GM12878 (cell line): Measurements from ENCODE around the gene ITPR2.

Experiments used
- CBX5 ChIP-seq: sonication (generic); IDR thresholded peaks from 2 replicates; pipeline ENCODE4 v1.6.1; 2016; ENCODE audit warnings: low read depth, moderate library complexity, mild to moderate bottlenecking, inconsistent platforms
- E2F4 ChIP-seq: IDR thresholded peaks from 2 replicates; pipeline ENCODE4 v1.6.1; 2012; ENCODE audit warnings: low read depth, low read length, improper control_type of control experiment
- ELK1 ChIP-seq: IDR thresholded peaks from 2 replicates; pipeline ENCODE4 v1.6.1; 2012; ENCODE audit warnings: low read depth, low read length, improper control_type of control experiment
- EP300 ChIP-seq, 2 experiments: fragments of 150-350 bp in 1 of 2; IDR thresholded peaks; 2 replicates each; pipeline ENCODE4 v1.6.1; 2011 to 2012; ENCODE audit warnings: low read depth in 2 of 2, low read length in 2 of 2, borderline replicate concordance in 1 of 2, improper control_type of control experiment in 1 of 2, inconsistent platforms in 1 of 2; ENCODE audit not compliant: control insufficient read depth in 1 of 2
- EZH2 ChIP-seq: IDR thresholded peaks from 2 replicates; pipeline ENCODE4 v1.6.1; 2012; ENCODE audit warnings: low read depth, mild to moderate bottlenecking, control low read depth, inconsistent platforms, low read length, borderline replicate concordance; ENCODE audit not compliant: control insufficient read depth
- POLR2A ChIP-seq: IDR thresholded peaks from 2 replicates; pipeline ENCODE4 v1.6.1; 2011; ENCODE audit warnings: low read depth, mild to moderate bottlenecking, low read length
- RFX5 ChIP-seq: IDR thresholded peaks from 2 replicates; pipeline ENCODE4 v1.6.1; 2011; ENCODE audit warnings: low read depth, low read length, improper control_type of control experiment
- TARDBP ChIP-seq: IDR thresholded peaks from 2 replicates; pipeline ENCODE4 v1.6.1; 2016; ENCODE audit warnings: borderline replicate concordance
- TCF12 ChIP-seq: IDR thresholded peaks from 2 replicates; pipeline ENCODE4 v1.6.1; 2011; ENCODE audit warnings: low read depth, mild to moderate bottlenecking, low read length
- ZBTB4 ChIP-seq: fragments of 450-650 bp; formaldehyde crosslinking; IDR thresholded peaks from 2 replicates; pipeline ENCODE4 v1.4.0; 2022; ENCODE audit warnings: mild to moderate bottlenecking, moderate library complexity
- ZNF217 ChIP-seq: fragments of 450-650 bp; IDR thresholded peaks from 2 replicates; pipeline ENCODE4 v1.6.1; 2017; ENCODE audit warnings: antibody characterized with exemption, mild to moderate bottlenecking
- ZSCAN29 ChIP-seq: fragments of 450-650 bp; IDR thresholded peaks from 2 replicates; pipeline ENCODE4 v1.6.1; 2017; ENCODE audit warnings: mild to moderate bottlenecking, moderate library complexity
- TF ChIP-seq, protein P1 (sequence below), 3 experiments: IDR thresholded peaks in 2 of 3; conservative IDR thresholded peaks in 1 of 3; 2 replicates each; pipeline ENCODE4 v1.5.1; 2011; ENCODE audit warnings: low read depth in 3 of 3, low read length in 3 of 3, mild to moderate bottlenecking in 3 of 3, control low read depth in 2 of 3, moderate library complexity in 2 of 3, inconsistent platforms in 1 of 3, mixed read lengths in 1 of 3; ENCODE audit not compliant: control insufficient read depth in 2 of 3, insufficient read depth in 1 of 3; ENCODE audit errors: extremely low read depth in 1 of 3

- TF ChIP-seq EZH2 (no peak), EP300 (IDR thresholded peaks at IDR 0.05; ENCODE audit: borderline replicate concordance in 1 of 2, control insufficient read depth in 1 of 2, low read depth in 2 of 2, low read length in 2 of 2) (no peak), TCF12 (no peak), RFX5 (no peak), POLR2A (no peak), ZSCAN29 (no peak), ELK1 (no peak), E2F4 (no peak), ZNF217 (no peak), ZBTB4 (CRISPR knock-in tag) (no peak), CBX5 (no peak), TARDBP (no peak)
- TF ChIP-seq, protein P1, sequence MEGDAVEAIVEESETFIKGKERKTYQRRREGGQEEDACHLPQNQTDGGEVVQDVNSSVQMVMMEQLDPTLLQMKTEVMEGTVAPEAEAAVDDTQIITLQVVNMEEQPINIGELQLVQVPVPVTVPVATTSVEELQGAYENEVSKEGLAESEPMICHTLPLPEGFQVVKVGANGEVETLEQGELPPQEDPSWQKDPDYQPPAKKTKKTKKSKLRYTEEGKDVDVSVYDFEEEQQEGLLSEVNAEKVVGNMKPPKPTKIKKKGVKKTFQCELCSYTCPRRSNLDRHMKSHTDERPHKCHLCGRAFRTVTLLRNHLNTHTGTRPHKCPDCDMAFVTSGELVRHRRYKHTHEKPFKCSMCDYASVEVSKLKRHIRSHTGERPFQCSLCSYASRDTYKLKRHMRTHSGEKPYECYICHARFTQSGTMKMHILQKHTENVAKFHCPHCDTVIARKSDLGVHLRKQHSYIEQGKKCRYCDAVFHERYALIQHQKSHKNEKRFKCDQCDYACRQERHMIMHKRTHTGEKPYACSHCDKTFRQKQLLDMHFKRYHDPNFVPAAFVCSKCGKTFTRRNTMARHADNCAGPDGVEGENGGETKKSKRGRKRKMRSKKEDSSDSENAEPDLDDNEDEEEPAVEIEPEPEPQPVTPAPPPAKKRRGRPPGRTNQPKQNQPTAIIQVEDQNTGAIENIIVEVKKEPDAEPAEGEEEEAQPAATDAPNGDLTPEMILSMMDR (IDR thresholded peaks at IDR 0.05 in 2 of 3, conservative IDR thresholded peaks at IDR 0.05 in 1 of 3; ENCODE audit: control insufficient read depth in 2 of 3, extremely low read depth in 1 of 3, insufficient read depth in 1 of 3, low read depth in 3 of 3, low read length in 3 of 3): no peak
These were observed 35.6 kb upstream of the ITPR2 start for GRCh38 chr12:26868447-26869103.
